ENCODE measurements around the gene LGALS1. TPM values are rescaled to one million over a fixed set of nuclear protein-coding genes. Genes with fewer than 3 reads are reported as not detected.

LGALS1 gene
- total RNA-seq, 1 donor from 2014 or later = 2,760 TPM

GRCh38 chr22:37639771-37640590, 35.5 kb upstream of the LGALS1 start:
- Mint-ChIP-seq H3K9me3 (ENCODE audit: low read depth) (no peaks in the 10 kb centered on the region), H3K27me3 (ENCODE audit: low read depth) (no peaks in the 10 kb centered on the region), H3K4me3 (ENCODE audit: unreplicated experiment) (peak overlapping the region; percentile 64), H3K27ac (ENCODE audit: unreplicated experiment) (no peak overlapping the region), H3K4me1 (ENCODE audit: low read depth) (peaks cover 23% of the 10 kb centered on the region), H3K36me3 (ENCODE audit: low read depth) (no peaks in the 10 kb centered on the region)
- DNase-seq (ENCODE audit: low spot score) = no peak
- no peak for TF ChIP-seq CTCF (IDR thresholded peaks at IDR 0.05)

- Mint-ChIP-seq H3K4me3 (ENCODE audit: unreplicated experiment) (peak overlapping the region; percentile 64), H3K27ac (ENCODE audit: unreplicated experiment) (no peak overlapping the region), H3K9me3 (ENCODE audit: low read depth) (no peaks in the 10 kb centered on the region), H3K4me1 (ENCODE audit: low read depth) (peaks cover 23% of the 10 kb centered on the region), H3K36me3 (ENCODE audit: low read depth) (no peaks in the 10 kb centered on the region), H3K27me3 (ENCODE audit: low read depth) (no peaks in the 10 kb centered on the region)
- no peak for TF ChIP-seq CTCF (IDR thresholded peaks at IDR 0.05)
- DNase-seq (ENCODE audit: low spot score) = no peak
Observed at GRCh38 chr22:37640591-37641560, 34.6 kb upstream of the LGALS1 start.

GRCh38 chr22:37641561-37641949, 33.9 kb upstream of the LGALS1 start:
- Mint-ChIP-seq H3K27me3 (ENCODE audit: low read depth) (no peaks in the 10 kb centered on the region), H3K4me3 (ENCODE audit: unreplicated experiment) (no peak overlapping the region), H3K36me3 (ENCODE audit: low read depth) (no peaks in the 10 kb centered on the region), H3K9me3 (ENCODE audit: low read depth) (no peaks in the 10 kb centered on the region), H3K27ac (ENCODE audit: unreplicated experiment) (no peak overlapping the region), H3K4me1 (ENCODE audit: low read depth) (peaks cover 17% of the 10 kb centered on the region)
- TF ChIP-seq CTCF (IDR thresholded peaks at IDR 0.05) = no peak
- DNase-seq (ENCODE audit: low spot score) = no peak

GRCh38 chr22:37643225-37643847, 32.1 kb upstream of the LGALS1 start:
- no peaks in the 10 kb centered on the region for H3K27me3 Mint-ChIP-seq (ENCODE audit: low read depth)
- no peak for DNase-seq (ENCODE audit: low spot score)
- no peak overlapping the region for H3K4me3 Mint-ChIP-seq (ENCODE audit: unreplicated experiment)

More at GRCh38 chr22:37643225-37643847, 32.1 kb upstream of the LGALS1 start:
- Mint-ChIP-seq H3K27ac (ENCODE audit: unreplicated experiment) (no peak overlapping the region), H3K9me3 (ENCODE audit: low read depth) (no peaks in the 10 kb centered on the region), H3K4me1 (ENCODE audit: low read depth) (peaks cover 12% of the 10 kb centered on the region), H3K36me3 (ENCODE audit: low read depth) (no peaks in the 10 kb centered on the region)
- TF ChIP-seq CTCF (IDR thresholded peaks at IDR 0.05) = peak; percentile 90

Data from chondrocyte (in vitro differentiated cells).